GM12891 (cell line): ENCODE results near the gene MICAL3.

Experiments used
- PAX5 ChIP-seq: IDR thresholded peaks from 2 replicates; pipeline ENCODE4 v1.6.1; 2011; ENCODE audit warnings: low read length, moderate library complexity, mild to moderate bottlenecking; ENCODE audit not compliant: insufficient read depth, severe bottlenecking
- POLR2A ChIP-seq: IDR thresholded peaks from 2 replicates; pipeline ENCODE4 v1.6.1; 2011; ENCODE audit warnings: low read depth, low read length, control low read depth
- POLR2AphosphoS5 ChIP-seq: IDR thresholded peaks from 2 replicates; pipeline ENCODE4 v1.6.1; 2011; ENCODE audit warnings: low read depth, low read length, control low read depth
- POU2F2 ChIP-seq: IDR thresholded peaks from 2 replicates; pipeline ENCODE4 v1.6.1; 2011; ENCODE audit warnings: low read depth, mild to moderate bottlenecking, control low read depth, low read length, moderate library complexity
- TAF1 ChIP-seq: IDR thresholded peaks from 2 replicates; pipeline ENCODE4 v1.6.1; 2011; ENCODE audit warnings: low read depth, low read length, control low read depth

- TF ChIP-seq POLR2A = no peak
- no peak for TF ChIP-seq TAF1
- TF ChIP-seq POLR2AphosphoS5 = no peak
- no peak for TF ChIP-seq PAX5
- no peak for TF ChIP-seq POU2F2
Measured at GRCh38 chr22:17897858-17898257, 126.5 kb downstream of the MICAL3 start.
